SK-N-SH (cell line): Measurements from ENCODE around the gene SYCP1. TPM values are rescaled to one million over a fixed set of nuclear protein-coding genes. Genes with fewer than 3 reads are reported as not detected.

ENCODE experiments used
- CTCF ChIA-PET: fragments of 300-600, 350-600 bp; formaldehyde crosslinking; extraction: SDS; loops from one replicate; lab custom pipeline; 2021; lab: Yijun Ruan, JAX
- POLR2A ChIA-PET: fragments of 350-600 bp; sonication (Branson Sonifier 250); formaldehyde crosslinking; extraction: SDS; loops from one replicate; lab custom pipeline; 2020; ENCODE audit warnings: antibody characterized with exemption, inconsistent platforms; lab: Yijun Ruan, JAX
- DNase-seq: peaks from one replicate; pipeline ENCODE4 v3.0.0; 2012
- H2AFZ ChIP-seq: fragments of 200-600 bp; sonication (generic); 2 replicates; pipeline ENCODE4 v1.8.1; 2016; ENCODE audit warnings: antibody characterized with exemption, mild to moderate bottlenecking, low read depth
- H3F3A ChIP-seq: fragments of 200-600 bp; sonication (generic); replicated peaks from 2 replicates; pipeline ENCODE3; 2016; ENCODE audit warnings: antibody characterized with exemption, mild to moderate bottlenecking; ENCODE audit not compliant: insufficient read depth
- H3K27ac ChIP-seq, 2 experiments: fragments of 200-500 bp in 1 of 2; fragments of 200-600 bp in 1 of 2; sonication (Bioruptor generic) in 1 of 2; sonication (generic), shearing (Covaris generic) in 1 of 2; 2 replicates each; pipeline versions ENCODE4 v1.5.1 to v1.6.1; 2014 to 2016; ENCODE audit warnings: low read depth in 2 of 2, inconsistent platforms in 1 of 2, low read length in 1 of 2, mild to moderate bottlenecking in 1 of 2, mixed read lengths in 1 of 2
- H3K27me3 ChIP-seq: fragments of 200-600 bp; sonication (generic), shearing (Covaris generic); 2 replicates; pipeline ENCODE4 v1.6.1; 2016; ENCODE audit warnings: mixed run types; ENCODE audit not compliant: insufficient read depth
- H3K36me3 ChIP-seq, 2 experiments: fragments of 200-500 bp in 1 of 2; fragments of 200-600 bp in 1 of 2; sonication (Bioruptor generic) in 1 of 2; sonication (generic) in 1 of 2; replicated peaks in 1 of 2; 2 replicates each; pipeline versions ENCODE3 to v1.5.1; 2014 to 2016; ENCODE audit warnings: low read length in 1 of 2, mild to moderate bottlenecking in 1 of 2; ENCODE audit not compliant: insufficient read depth in 2 of 2, control insufficient read depth in 1 of 2
- H3K4me1 ChIP-seq, 2 experiments: fragments of 200-500 bp in 1 of 2; fragments of 200-600 bp in 1 of 2; sonication (Bioruptor generic) in 1 of 2; sonication (generic), shearing (Covaris generic) in 1 of 2; 2 replicates each; pipeline versions ENCODE4 v1.5.1 to v1.6.1; 2014 to 2016; ENCODE audit warnings: low read depth in 1 of 2, low read length in 1 of 2, mixed run types in 1 of 2; ENCODE audit not compliant: insufficient read depth in 2 of 2, control insufficient read depth in 1 of 2
- H3K4me2 ChIP-seq: fragments of 200-600 bp; sonication (generic), shearing (Covaris generic); 2 replicates; pipeline ENCODE4 v1.6.1; 2017; ENCODE audit warnings: mixed run types
- H3K4me3 ChIP-seq, 2 experiments: fragments of 200-500 bp in 1 of 2; fragments of 200-600 bp in 1 of 2; sonication (Bioruptor generic) in 1 of 2; sonication (generic), shearing (Covaris generic) in 1 of 2; 2 replicates each; pipeline versions ENCODE4 v1.5.1 to v1.8.1; 2014 to 2016; ENCODE audit warnings: low read depth in 2 of 2, inconsistent platforms in 1 of 2, low read length in 1 of 2, mild to moderate bottlenecking in 1 of 2, mixed read lengths in 1 of 2, moderate library complexity in 1 of 2
- H3K79me2 ChIP-seq: fragments of 200-600 bp; sonication (generic); 2 replicates; pipeline ENCODE4 v1.8.1; 2017; ENCODE audit warnings: mild to moderate bottlenecking; ENCODE audit not compliant: insufficient read depth
- H3K9ac ChIP-seq: fragments of 200-600 bp; sonication (generic); 2 replicates; pipeline ENCODE4 v1.6.1; 2017; ENCODE audit warnings: mixed run types
- H3K9me2 ChIP-seq: fragments of 200-600 bp; sonication (generic); 2 replicates; pipeline ENCODE4 v1.6.1; 2017; ENCODE audit warnings: mixed run types
- H3K9me3 ChIP-seq: fragments of 200-600 bp; sonication (generic); 2 replicates; pipeline ENCODE4 v1.6.1; 2017; ENCODE audit warnings: mixed run types, mild to moderate bottlenecking, moderate library complexity
- H4K20me1 ChIP-seq: fragments of 200-600 bp; sonication (generic); 2 replicates; pipeline ENCODE4 v1.6.1; 2017; ENCODE audit warnings: mild to moderate bottlenecking, mixed run types; ENCODE audit not compliant: insufficient read depth
- CHD2 ChIP-seq: fragments of 150-350 bp; IDR thresholded peaks from 2 replicates; pipeline ENCODE4 v1.6.1; 2018; ENCODE audit warnings: low read length; ENCODE audit not compliant: partially characterized antibody
- ELF1 ChIP-seq: IDR thresholded peaks from 2 replicates; pipeline ENCODE4 v1.4.0; 2012
- EP300 ChIP-seq, 2 experiments: IDR thresholded peaks; 2 replicates each; pipeline versions ENCODE4 v1.4.0 to v1.6.1; 2012; ENCODE audit warnings: borderline replicate concordance in 1 of 2, low read depth in 1 of 2, low read length in 1 of 2
- EZH2phosphoT487 ChIP-seq: fragments of 200-600 bp; sonication (generic); IDR thresholded peaks from 2 replicates; pipeline ENCODE4 v1.6.1; 2017; ENCODE audit warnings: low read depth, mixed run types, mild to moderate bottlenecking, antibody characterized with exemption, moderate library complexity, borderline replicate concordance
- FOSL2 ChIP-seq: IDR thresholded peaks from 2 replicates; pipeline ENCODE4 v1.4.0; 2012; ENCODE audit warnings: low read depth, mild to moderate bottlenecking, moderate library complexity, borderline replicate concordance
- FOXM1 ChIP-seq: IDR thresholded peaks from 2 replicates; pipeline ENCODE4 v1.4.0; 2012; ENCODE audit warnings: low read depth, mild to moderate bottlenecking
- GATA2 ChIP-seq: sonication (generic); formaldehyde crosslinking; IDR thresholded peaks from 2 replicates; pipeline ENCODE4 v1.5.0; 2020; ENCODE audit warnings: mild to moderate bottlenecking, missing genetic modification reagents
- JUND ChIP-seq: IDR thresholded peaks from 2 replicates; pipeline ENCODE4 v1.4.0; 2012
- MXI1 ChIP-seq: IDR thresholded peaks from 2 replicates; pipeline ENCODE4 v1.6.1; 2012; ENCODE audit warnings: mild to moderate bottlenecking, low read depth, low read length, improper control_type of control experiment
- NFIC ChIP-seq: IDR thresholded peaks from 2 replicates; pipeline ENCODE4 v1.4.0; 2012; ENCODE audit warnings: borderline replicate concordance
- NRF1 ChIP-seq: IDR thresholded peaks from 2 replicates; pipeline ENCODE4 v1.6.1; 2012; ENCODE audit warnings: low read depth, mild to moderate bottlenecking, low read length
- POLR2AphosphoS5 ChIP-seq: IDR thresholded peaks from 2 replicates; pipeline ENCODE4 v1.6.1; 2012; ENCODE audit warnings: low read depth, low read length
- RXRA ChIP-seq: IDR thresholded peaks from 2 replicates; pipeline ENCODE4 v1.4.0; 2012; ENCODE audit warnings: low read depth, mild to moderate bottlenecking, borderline replicate concordance
- SMC3 ChIP-seq: IDR thresholded peaks from 2 replicates; pipeline ENCODE4 v1.6.1; 2012; ENCODE audit warnings: low read depth, low read length, improper control_type of control experiment
- TAF1 ChIP-seq: IDR thresholded peaks from 2 replicates; pipeline ENCODE4 v1.6.1; 2012; ENCODE audit warnings: low read depth, mild to moderate bottlenecking, low read length, moderate library complexity, borderline replicate concordance
- TEAD4 ChIP-seq: IDR thresholded peaks from 2 replicates; pipeline ENCODE4 v1.4.0; 2012; ENCODE audit warnings: mild to moderate bottlenecking, borderline replicate concordance; ENCODE audit not compliant: insufficient read depth
- YY1 ChIP-seq: IDR thresholded peaks from 2 replicates; pipeline ENCODE4 v1.4.0; 2012; ENCODE audit warnings: low read depth, mild to moderate bottlenecking
- WGBS: methylation state at CpG from one replicate; pipeline ENCODE4 v1.1.6; 2017; ENCODE audit warnings: low lambda C conversion rate; 5-methylcytosine and 5-hydroxymethylcytosine counted together
- polyA plus RNA-seq, 3 experiments: library from polyadenylated mRNA; depleted of rRNA; stranded (reverse); fragments of >200 nt; gene quantifications; 2 replicates each; pipeline ENCODE4 v1.2.3, GENCODE V29; 2012
- TF ChIP-seq, protein P1 (sequence below): IDR thresholded peaks from 2 replicates; pipeline ENCODE4 v1.4.0; 2012; ENCODE audit warnings: low read depth
- TF ChIP-seq, protein P2 (sequence below): fragments of 150-350 bp; IDR thresholded peaks from 2 replicates; pipeline ENCODE4 v1.6.1; 2017; ENCODE audit warnings: antibody characterized with exemption, low read length, low read depth, borderline replicate concordance

SYCP1 gene
- polyA plus RNA-seq, 1 of the 3 experiments (the other 2 are of a cell fraction), result not detected

GRCh38 chr1:115012006-115012405, 157.3 kb downstream of the SYCP1 start:
- H4K20me1 ChIP-seq, result no peaks in the 10 kb centered on the region
- no peak for DNase-seq
- CTCF ChIA-PET, result interaction anchor here (1.1 to 1.5 kb wide), 2 partner anchors 12 to 583 kb away, joined by 3 read pairs; no protein-coding TSS in a partner anchor
- no peak overlapping the region for H2AFZ ChIP-seq
- H3K36me3 ChIP-seq, result no peaks in the 10 kb centered on the region
- peaks cover 3% of the 10 kb centered on the region for H3F3A ChIP-seq
- H3K79me2 ChIP-seq, result no peaks in the 10 kb centered on the region
- no peaks in the 10 kb centered on the region for H3K9me2 ChIP-seq
- no peaks in the 10 kb centered on the region for H3K27me3 ChIP-seq
- H3K4me1 ChIP-seq, result no peaks in the 10 kb centered on the region
- H3K4me3 ChIP-seq, result no peak overlapping the region
- POLR2A ChIA-PET, result no interaction called here
- H3K9me3 ChIP-seq, result no peaks in the 10 kb centered on the region
- 21% methylated on average over 1 of the region's 1 CpG for WGBS
- H3K27ac ChIP-seq, result no peak overlapping the region
- no peak overlapping the region for H3K4me2 ChIP-seq
- no peak overlapping the region for H3K9ac ChIP-seq
- no peak for TF ChIP-seq FOXM1
- TF ChIP-seq SMC3, result no peak
- TF ChIP-seq NFIC, result no peak
- no peak for TF ChIP-seq FOSL2
- no peak for TF ChIP-seq TEAD4
- TF ChIP-seq, all 33 proteins: peak for 0

- no peak overlapping the region for H3K4me2 ChIP-seq
- no peaks in the 10 kb centered on the region for H3K79me2 ChIP-seq
- H3K9ac ChIP-seq, result no peak overlapping the region
- no peak overlapping the region for H2AFZ ChIP-seq
- H3K4me1 ChIP-seq, result no peaks in the 10 kb centered on the region
- no peak for TF ChIP-seq GATA2 (CRISPR knock-in tag)
- TF ChIP-seq TEAD4, result no peak
- TF ChIP-seq POLR2AphosphoS5, result no peak
- no peak for TF ChIP-seq CHD2
- no peak for TF ChIP-seq NFIC
- no peak for TF ChIP-seq RXRA
- TF ChIP-seq ELF1, result no peak
- no peak for TF ChIP-seq EP300 (IDR thresholded peaks at IDR 0.05; ENCODE audit: borderline replicate concordance in 1 of 2, low read depth in 1 of 2, low read length in 1 of 2)
- TF ChIP-seq, protein P1, sequence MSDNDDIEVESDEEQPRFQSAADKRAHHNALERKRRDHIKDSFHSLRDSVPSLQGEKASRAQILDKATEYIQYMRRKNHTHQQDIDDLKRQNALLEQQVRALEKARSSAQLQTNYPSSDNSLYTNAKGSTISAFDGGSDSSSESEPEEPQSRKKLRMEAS, result no peak
- TF ChIP-seq JUND, result no peak
- no peak for TF ChIP-seq TAF1
- TF ChIP-seq FOSL2, result no peak
- TF ChIP-seq, protein P2, sequence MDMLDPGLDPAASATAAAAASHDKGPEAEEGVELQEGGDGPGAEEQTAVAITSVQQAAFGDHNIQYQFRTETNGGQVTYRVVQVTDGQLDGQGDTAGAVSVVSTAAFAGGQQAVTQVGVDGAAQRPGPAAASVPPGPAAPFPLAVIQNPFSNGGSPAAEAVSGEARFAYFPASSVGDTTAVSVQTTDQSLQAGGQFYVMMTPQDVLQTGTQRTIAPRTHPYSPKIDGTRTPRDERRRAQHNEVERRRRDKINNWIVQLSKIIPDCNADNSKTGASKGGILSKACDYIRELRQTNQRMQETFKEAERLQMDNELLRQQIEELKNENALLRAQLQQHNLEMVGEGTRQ, result no peak
- TF ChIP-seq YY1, result no peak
- TF ChIP-seq MXI1, result no peak
- no peak for TF ChIP-seq NRF1
- no peak for TF ChIP-seq FOXM1
- TF ChIP-seq EZH2phosphoT487, result no peak
- no peak overlapping the region for H3K4me3 ChIP-seq
- DNase-seq, result no peak
- no peaks in the 10 kb centered on the region for H4K20me1 ChIP-seq
- no peak overlapping the region for H3K27ac ChIP-seq
- H3F3A ChIP-seq, result peaks cover 3% of the 10 kb centered on the region
- WGBS, result 0% methylated on average over 1 of the region's 1 CpG
- no peaks in the 10 kb centered on the region for H3K27me3 ChIP-seq
- CTCF ChIA-PET, result no interaction called here
- POLR2A ChIA-PET, result no interaction called here
- no peaks in the 10 kb centered on the region for H3K36me3 ChIP-seq
- H3K9me2 ChIP-seq, result no peaks in the 10 kb centered on the region
- no peaks in the 10 kb centered on the region for H3K9me3 ChIP-seq
Observed at GRCh38 chr1:115012434-115012833, 157.8 kb downstream of the SYCP1 start.
